Esophagus (tissue), 2 donors: ENCODE measurements around the gene PNN. TPM values are rescaled to one million over a fixed set of nuclear protein-coding genes. Genes with fewer than 3 reads are reported as not detected.
"Not testable (repeated sequence)": the region's sequence is repeated elsewhere in the genome, so short reads cannot be mapped to it uniquely, and the experiment has no call there.

Experiments
- H3K27ac ChIP-seq, 2 donors: one replicate each; pipeline ENCODE4 v1.5.1; 2013; ENCODE audit warnings: low read depth in 2 of 2, mild to moderate bottlenecking in 2 of 2, inconsistent platforms in 1 of 2, low read length in 1 of 2, moderate library complexity in 1 of 2
- H3K27me3 ChIP-seq, 2 donors: one replicate each; pipeline ENCODE4 v1.6.1; 2013; ENCODE audit warnings: low read length in 2 of 2, control low read depth in 1 of 2, mild to moderate bottlenecking in 1 of 2; ENCODE audit not compliant: insufficient read depth in 2 of 2, control insufficient read depth in 1 of 2
- H3K36me3 ChIP-seq, 2 donors: one replicate each; pipeline ENCODE4 v1.6.1; 2013; ENCODE audit warnings: low read length in 1 of 2; ENCODE audit not compliant: control insufficient read depth in 2 of 2, insufficient read depth in 2 of 2
- H3K4me1 ChIP-seq, 2 donors: one replicate each; pipeline ENCODE4 v1.6.1; 2013; ENCODE audit warnings: low read length in 1 of 2; ENCODE audit not compliant: control insufficient read depth in 2 of 2, insufficient read depth in 2 of 2
- H3K4me3 ChIP-seq, 2 donors: one replicate each; pipeline ENCODE4 v1.5.1; 2013; ENCODE audit warnings: low read length in 2 of 2, mild to moderate bottlenecking in 2 of 2, low read depth in 1 of 2, moderate library complexity in 1 of 2
- H3K9me3 ChIP-seq, 2 donors: one replicate each; pipeline ENCODE4 v1.6.1; 2013; ENCODE audit warnings: mild to moderate bottlenecking in 2 of 2, low read depth in 1 of 2, low read length in 1 of 2, moderate library complexity in 1 of 2; ENCODE audit not compliant: control insufficient read depth in 2 of 2, insufficient read depth in 1 of 2
- WGBS, 2 donors: extraction: QIAGEN DNeasy Blood & Tissue Kit; methylation state at CpG; one replicate each; pipeline ENCODE4 v1.1.7; 2013; 5-methylcytosine and 5-hydroxymethylcytosine counted together
- polyA plus RNA-seq, 2 donors: library from polyadenylated mRNA; stranded (reverse); fragments of 200-250 nt; gene quantifications; one replicate each; pipeline ENCODE4 v1.2.3, GENCODE V29; 2013
- donor health status: healthy with polysubstance abuse.
- donor health status: Bipolar disorder and iron deficiency.

Gene PNN
- polyA plus RNA-seq, 2 donors = 29.8 to 40.5 TPM

- Histone ChIP-seq H3K9me3 (no peaks in the 10 kb centered on the region), H3K27ac (peak overlapping the region; percentile 82 to 87), H3K4me1 (peaks cover 0 to 7% of the 10 kb centered on the region in 2 donors), H3K4me3 (no peak overlapping the region), H3K36me3 (no peaks in the 10 kb centered on the region), H3K27me3 (no peaks in the 10 kb centered on the region)
- 59 to 62% methylated on average over 5 of the region's 5 CpGs for WGBS, 2 donors
Measured at GRCh38 chr14:39203659-39204606, 28.9 kb downstream of the PNN start.

GRCh38 chr14:39207430-39207829 lies 32.4 kb downstream of the PNN start:
- 76 to 85% methylated on average over 2 of the region's 2 CpGs for WGBS, 2 donors
- H3K27ac ChIP-seq, H3K27me3 ChIP-seq, H3K36me3 ChIP-seq, H3K9me3 ChIP-seq, H3K4me1 ChIP-seq, H3K4me3 ChIP-seq: not testable (repeated sequence)

DNA sequence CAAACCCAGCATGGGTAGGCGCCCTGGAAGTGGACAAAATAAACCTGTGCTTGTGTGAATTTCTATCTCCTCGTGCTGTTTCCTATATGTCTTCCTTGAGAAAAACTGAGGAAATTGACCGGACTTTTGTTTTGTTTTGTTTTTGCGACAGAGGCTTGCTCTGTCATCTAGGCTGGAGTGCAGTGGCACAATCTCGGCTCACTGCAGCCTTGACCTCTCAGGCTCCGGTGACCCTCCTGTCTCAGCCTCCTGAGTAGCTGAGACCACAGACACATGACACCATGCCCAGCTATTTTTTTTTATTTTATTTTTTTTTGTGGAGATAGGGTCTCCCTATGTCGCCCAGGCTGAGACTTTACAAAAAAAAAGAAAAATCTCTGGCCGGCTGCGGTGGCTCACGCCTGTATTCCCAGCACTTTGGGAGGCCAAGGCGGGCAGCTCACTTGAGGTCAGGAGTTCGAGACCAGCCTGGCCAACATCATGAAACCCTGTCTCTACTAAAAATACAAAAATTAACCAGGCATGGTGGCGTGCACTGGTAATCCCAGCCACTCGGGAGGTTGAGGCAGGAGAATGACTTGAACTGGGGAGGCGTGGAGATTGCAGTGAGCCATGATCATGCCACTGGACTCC lies 36.2 kb downstream of the PNN start:
- Histone ChIP-seq H3K36me3 (no peaks in the 10 kb centered on the region), H3K27me3 (no peaks in the 10 kb centered on the region), H3K4me1 (peaks cover 2 to 3% of the 10 kb centered on the region in 2 donors), H3K27ac (no peak overlapping the region), H3K9me3 (peaks cover 0 to 3% of the 10 kb centered on the region in 2 donors), H3K4me3 (no peak overlapping the region)
- 91 to 92% methylated on average over 15 of the region's 15 CpGs for WGBS, 2 donors

DNA sequence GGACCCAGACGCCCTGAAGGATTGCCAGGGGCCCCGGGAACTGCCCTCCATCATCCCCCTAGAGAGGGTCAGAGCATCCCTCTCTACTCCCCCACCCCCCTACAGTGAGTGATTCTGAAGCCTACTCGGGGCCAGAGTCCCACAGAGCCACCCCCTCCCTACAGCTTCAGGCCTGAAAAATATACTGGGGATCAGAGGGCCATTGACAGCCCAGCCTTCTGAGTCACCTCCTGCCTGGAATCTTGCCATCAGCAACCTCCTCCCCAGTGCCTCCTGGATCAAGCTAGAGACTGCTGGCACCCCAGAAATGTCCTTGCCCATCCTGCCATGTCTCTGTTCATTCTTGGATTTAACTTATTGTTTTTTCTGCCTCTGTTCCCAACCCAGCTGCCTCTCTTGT lies 37.0 kb downstream of the PNN start:
- WGBS, 2 donors = 74% methylated on average over 3 of the region's 3 CpGs
- peaks cover 0 to 3% of the 10 kb centered on the region in 2 donors for H3K9me3 ChIP-seq
- H3K4me3 ChIP-seq = no peak overlapping the region
- no peak overlapping the region for H3K27ac ChIP-seq
- H3K4me1 ChIP-seq = peaks cover 2 to 3% of the 10 kb centered on the region in 2 donors
- H3K27me3 ChIP-seq = no peaks in the 10 kb centered on the region
- H3K36me3 ChIP-seq = no peaks in the 10 kb centered on the region

- 89 to 96% methylated on average over 1 of the region's 1 CpG for WGBS, 2 donors
- Histone ChIP-seq H3K9me3 (peaks cover 0 to 3% of the 10 kb centered on the region in 2 donors), H3K4me3 (no peak overlapping the region), H3K27ac (no peak overlapping the region), H3K4me1 (peaks cover 2 to 3% of the 10 kb centered on the region in 2 donors), H3K36me3 (no peaks in the 10 kb centered on the region), H3K27me3 (no peaks in the 10 kb centered on the region)
Measured at GRCh38 chr14:39212693-39213092, 37.6 kb downstream of the PNN start.

- Histone ChIP-seq H3K36me3 (no peaks in the 10 kb centered on the region), H3K9me3 (no peaks in the 10 kb centered on the region), H3K27me3 (no peaks in the 10 kb centered on the region), H3K27ac (peak overlapping the region; percentile 20 to 29), H3K4me3 (no peak overlapping the region), H3K4me1 (no peaks in the 10 kb centered on the region)
- 59 to 64% methylated on average over 8 of the region's 8 CpGs for WGBS, 2 donors
Measured at GRCh38 chr14:39217214-39217879, 42.3 kb downstream of the PNN start.

- no peaks in the 10 kb centered on the region for H3K9me3 ChIP-seq
- no peak overlapping the region for H3K4me3 ChIP-seq
- H3K27me3 ChIP-seq = no peaks in the 10 kb centered on the region
- 34 to 39% methylated on average over 5 of the region's 5 CpGs for WGBS, 2 donors
- H3K4me1 ChIP-seq = no peaks in the 10 kb centered on the region
- no peaks in the 10 kb centered on the region for H3K36me3 ChIP-seq
- peak overlapping the region; percentile 68 to 85 for H3K27ac ChIP-seq
Measured at GRCh38 chr14:39218171-39218769, 43.2 kb downstream of the PNN start.

- Histone ChIP-seq H3K27me3 (no peaks in the 10 kb centered on the region), H3K9me3 (no peaks in the 10 kb centered on the region), H3K27ac (no peak overlapping the region), H3K4me3 (no peak overlapping the region), H3K36me3 (no peaks in the 10 kb centered on the region), H3K4me1 (no peaks in the 10 kb centered on the region)
- WGBS, 2 donors = 59 to 60% methylated on average over 3 of the region's 3 CpGs
Measured at GRCh38 chr14:39219075-39219499, 44.0 kb downstream of the PNN start.

DNA sequence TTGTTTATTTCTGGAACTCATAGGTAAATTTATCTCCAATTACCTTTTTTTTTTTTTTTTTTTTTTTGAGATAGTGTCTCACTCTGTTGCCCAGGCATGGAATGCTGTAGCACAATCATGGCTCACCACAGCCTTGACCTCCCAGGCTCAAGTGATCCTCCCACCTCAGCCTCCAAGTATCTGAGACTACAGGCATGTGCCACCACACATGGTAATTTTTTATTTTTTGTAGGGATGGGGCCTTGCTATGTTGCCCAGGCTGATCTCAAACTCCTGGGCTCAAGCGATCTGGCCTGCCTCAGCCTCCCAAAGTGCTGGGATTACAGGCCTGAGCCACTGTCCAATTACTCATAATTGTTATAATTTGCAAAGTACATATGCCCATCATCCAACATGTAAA lies 45.4 kb downstream of the PNN start:
- H3K27me3 ChIP-seq, H3K36me3 ChIP-seq, H3K4me1 ChIP-seq, H3K9me3 ChIP-seq, H3K4me3 ChIP-seq, H3K27ac ChIP-seq: not testable (repeated sequence)
- 96 to 98% methylated on average over 1 of the region's 1 CpG for WGBS, 2 donors
